HG03469 (cell line): Measurements from ENCODE around the gene CHST9.
"Not testable (repeated sequence)": the region's sequence is repeated elsewhere in the genome, so short reads cannot be mapped to it uniquely, and the experiment has no call there.

ENCODE experiments used
- ATAC-seq: cut with Tn5 transposase; IDR thresholded peaks from one replicate; pipeline ENCODE4 v1.9.1; 2021; ENCODE audit warnings: mild to moderate bottlenecking, moderate library complexity, moderate number of reproducible peaks; ENCODE audit not compliant: unreplicated experiment

CHST9 gene

DNA sequence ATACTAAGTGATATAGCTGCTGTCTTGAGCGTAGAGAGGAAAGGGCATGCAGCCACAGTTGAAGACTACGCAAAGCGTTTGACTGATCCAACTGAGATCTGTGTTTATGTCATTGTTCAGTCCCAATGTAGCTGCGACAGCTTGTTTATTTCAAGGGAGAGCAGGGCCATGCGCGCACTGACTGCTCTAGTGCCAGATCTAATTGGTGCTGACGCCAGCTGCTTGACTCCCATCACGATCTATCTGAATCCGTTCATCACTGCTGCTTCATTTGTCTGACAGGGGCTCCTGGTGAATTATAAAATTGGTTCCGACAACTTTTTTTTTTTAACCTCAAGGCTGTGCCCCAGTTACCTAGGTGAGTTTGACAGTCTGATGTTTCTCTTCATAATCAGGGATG, 75.7 kb downstream of the CHST9 start:
- no peak for ATAC-seq

DNA sequence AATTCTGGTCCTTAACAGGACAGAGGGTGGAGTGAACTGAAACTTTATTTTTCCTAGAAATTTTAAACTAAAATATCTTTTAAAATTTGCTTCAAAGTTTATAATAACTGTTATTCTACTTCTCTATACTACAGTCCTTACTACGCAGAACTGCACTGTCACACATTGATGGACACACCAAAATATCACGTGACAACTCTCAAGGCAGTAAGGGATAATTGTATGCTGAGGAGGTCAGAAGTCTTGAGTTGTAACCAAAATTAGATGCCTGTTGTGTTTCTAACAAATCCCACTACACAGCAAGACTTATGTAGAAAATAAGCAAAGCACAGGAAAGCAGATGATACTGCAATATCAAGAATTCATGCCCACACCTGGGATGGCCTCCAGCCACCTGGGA, 76.3 kb downstream of the CHST9 start:
- no peak for ATAC-seq

DNA sequence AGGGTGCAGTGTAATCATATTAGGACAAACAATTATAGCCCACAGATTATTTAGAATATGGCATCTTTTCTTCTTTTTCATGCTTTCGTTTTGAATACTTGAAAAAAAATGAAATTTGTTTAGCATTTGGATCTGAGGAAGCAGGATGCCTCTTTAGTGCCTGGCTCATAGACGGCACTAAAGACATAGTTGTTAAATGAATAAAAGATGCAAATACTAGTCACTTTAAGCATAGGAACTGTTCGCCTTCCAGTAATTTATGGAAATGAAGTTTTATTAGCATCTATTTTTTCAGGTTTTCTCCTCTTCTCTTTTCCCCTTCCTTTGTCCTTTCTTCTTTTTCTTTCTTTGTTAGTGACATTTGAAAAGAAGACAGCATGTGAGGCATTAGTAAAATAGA, 80.4 kb downstream of the CHST9 start:
- no peak for ATAC-seq

DNA sequence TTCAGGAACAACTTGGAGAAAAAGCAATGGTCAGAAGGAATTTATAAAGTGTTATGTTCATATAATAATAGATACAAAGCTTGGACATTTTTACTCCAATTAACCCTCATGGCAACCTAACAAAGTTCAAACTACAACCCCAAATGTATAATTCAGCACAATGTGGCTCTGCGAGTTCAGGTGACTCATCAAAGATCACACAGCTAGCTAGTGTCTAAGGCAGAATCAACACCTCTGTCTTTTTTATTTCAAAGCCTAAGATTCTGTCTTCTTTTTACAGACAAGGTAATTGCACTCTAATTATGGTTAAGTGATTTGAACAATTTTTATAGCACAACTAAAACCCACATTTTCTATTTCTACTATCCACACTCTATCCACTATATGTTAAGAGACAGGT, 90.5 kb downstream of the CHST9 start:
- ATAC-seq: no peak

DNA sequence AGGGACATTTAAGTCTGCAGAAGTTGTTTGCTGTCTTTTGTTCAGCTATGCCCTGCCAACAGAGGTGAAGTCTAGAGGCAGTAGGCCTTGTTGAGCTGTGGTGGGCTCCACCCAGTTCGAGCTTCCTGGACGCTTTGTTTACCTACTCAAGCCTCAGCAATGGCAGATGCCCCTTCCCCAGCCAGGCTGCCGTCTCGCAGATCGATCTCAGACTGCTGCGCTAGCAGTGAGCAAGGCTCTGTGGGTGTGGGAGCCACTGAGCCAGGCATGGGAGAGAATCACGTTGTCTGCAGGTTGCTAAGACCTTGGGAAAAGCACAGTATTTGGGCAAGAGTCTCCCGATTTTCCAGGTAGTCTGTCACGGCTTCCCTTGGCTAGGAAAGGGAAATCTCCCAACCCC, 91.8 kb downstream of the CHST9 start:
- ATAC-seq: not testable (repeated sequence)

DNA sequence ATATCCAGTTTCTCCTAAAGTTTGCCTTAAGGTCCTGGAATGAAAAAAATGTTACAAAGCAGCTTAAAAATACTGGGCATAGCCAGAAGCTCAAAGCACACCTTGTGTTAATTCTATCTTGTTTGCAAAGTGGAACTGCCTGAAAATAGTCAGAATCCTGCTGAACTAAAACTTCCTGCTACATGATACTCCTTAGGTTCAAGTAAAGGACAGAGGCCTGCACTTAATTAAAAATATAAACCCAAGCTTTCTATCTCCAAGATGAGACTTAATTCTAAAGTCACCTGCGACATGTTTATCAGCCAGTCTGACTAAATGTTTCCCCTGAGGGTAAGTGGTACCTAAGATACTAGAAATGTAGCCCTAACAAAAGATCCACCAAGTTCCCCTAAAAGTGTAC, 103.4 kb downstream of the CHST9 start:
- no peak for ATAC-seq

DNA sequence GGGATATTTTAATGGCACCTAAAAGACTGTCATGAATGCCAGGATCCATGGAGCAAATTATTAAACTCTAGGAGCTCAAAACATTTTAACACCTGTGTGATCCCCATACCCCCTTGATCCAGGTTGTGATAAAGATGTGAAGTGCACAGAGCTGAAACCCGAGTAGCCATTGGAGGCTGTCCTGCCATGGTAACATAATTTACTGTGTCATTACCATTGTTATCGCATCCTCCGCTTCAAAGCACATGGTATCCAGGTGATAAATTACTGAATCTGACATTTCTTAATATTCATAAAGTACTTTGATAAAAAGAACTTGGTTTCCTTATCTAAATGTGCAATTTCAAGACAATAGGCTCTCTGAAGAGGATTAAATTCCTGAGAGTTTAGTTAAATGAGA, 109.3 kb downstream of the CHST9 start:
- no peak for ATAC-seq

DNA sequence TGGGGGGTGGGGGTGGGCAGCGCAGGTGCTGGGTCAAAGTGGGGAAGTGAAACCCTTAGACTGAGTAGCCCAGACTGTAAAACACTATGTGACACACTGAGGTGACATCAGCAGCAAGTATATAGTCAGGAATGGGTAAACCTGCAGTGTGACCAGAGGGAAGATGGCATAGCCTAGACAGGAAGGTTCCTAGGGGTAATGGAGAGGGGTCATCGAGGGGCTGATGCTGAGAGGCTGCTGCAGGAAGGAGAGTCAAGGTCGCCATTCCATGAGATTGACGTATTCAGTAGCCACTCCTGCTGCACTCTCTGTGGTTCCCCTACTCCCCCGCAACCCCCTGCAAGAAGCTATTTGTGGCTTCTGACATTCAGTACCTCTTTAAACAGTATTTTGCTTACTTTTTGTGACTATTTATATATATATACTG, 111.7 kb downstream of the CHST9 start:
- peak; percentile 98 for ATAC-seq

DNA sequence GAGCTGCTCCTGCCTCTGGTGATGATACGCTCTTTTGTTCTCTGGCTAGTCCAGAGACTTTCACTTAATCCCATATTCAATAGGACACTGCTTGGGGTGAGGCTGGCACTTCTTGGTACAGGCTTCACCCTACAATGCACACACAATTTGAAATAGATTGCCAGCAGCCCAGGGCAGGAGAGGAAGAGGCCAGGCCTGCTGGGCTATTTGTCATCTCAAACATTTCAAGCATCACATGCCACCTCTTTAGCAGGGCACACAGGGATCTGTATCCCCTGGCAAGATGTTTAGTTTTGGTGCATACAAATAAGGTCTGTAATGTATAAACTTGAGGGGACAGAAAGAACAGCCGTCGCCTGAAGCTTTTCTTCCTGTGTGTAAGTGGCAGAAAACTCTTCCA, 120.4 kb downstream of the CHST9 start:
- no peak for ATAC-seq

DNA sequence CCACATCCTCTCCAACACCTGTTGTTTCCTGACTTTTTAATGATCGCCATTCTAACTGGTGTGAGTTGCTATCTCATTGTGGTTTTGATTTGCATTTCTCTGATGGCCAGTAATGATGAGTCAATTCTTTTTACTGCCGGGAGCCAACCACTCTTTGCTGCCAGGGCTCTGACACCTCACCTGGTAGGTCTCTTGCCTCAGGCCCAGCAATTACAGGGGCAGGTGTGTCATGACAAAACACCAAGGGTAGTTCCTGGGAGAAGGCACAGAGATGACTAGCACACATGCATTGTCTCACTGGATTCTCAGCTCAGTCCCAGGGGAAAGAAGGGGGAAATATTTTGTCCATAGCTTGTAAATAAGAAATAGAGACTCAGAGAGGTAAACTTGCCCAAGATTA, 122.3 kb downstream of the CHST9 start:
- no peak for ATAC-seq

DNA sequence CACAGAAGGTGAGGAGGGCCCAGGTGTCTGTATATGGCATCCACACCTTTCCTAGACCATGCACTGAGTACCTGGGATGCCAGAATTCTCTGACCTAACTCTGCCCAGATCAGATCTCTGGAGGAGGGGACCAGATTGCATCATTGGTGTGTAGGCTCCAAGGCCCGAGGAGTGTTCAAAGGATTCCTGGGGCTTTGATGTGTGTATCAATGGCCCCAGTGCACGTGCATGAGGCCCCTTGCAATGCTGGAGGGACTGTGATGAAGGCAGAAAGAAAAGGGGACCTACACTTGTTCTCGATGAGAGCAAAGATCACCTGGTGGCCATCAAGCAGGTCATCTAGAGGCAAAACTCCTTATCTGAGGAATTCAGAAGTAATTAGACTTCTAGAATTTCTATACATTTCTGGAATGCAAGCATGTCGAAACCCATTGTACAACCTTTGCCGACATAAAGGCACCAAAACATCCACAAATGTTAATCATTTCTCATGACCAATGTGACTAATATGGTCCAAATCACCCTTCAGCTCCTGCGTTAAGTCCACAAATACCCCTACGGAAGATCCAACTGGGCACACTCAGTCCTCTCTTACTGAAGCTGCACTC, 123.5 kb downstream of the CHST9 start:
- ATAC-seq: no peak

DNA sequence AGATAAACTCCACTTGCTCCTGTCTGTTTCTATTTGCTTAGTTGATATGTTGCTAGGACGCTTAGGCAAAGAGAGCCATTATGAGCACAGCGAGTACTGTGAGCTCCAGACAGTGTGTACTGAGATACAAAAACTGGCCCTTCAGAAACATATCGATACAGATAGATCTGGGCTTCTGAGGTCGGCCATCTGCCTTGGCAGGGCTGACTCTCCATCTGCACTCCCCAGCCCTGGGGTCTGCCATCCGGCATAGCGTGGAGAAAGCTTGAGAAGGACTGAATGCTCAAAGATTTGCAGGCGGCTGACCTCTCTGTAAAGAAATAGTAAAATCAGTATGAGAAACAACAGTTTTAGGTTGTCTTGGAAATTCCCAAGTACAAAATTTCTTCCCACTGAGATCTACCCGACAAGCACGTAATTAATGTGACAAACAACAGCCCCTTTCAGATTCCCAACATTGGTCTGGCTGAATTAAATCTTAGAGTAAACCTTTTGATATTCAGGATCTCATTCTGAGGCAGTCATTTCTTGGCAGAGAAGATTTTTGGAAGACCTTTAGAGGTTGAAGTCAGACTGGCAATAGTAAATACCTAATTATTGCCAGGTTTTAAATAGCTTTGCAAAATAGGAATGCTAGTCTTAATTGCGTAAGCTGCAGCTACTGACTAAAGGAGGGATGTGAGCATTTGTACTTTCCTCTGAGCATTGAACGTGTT, 127.4 kb downstream of the CHST9 start:
- no peak for ATAC-seq

DNA sequence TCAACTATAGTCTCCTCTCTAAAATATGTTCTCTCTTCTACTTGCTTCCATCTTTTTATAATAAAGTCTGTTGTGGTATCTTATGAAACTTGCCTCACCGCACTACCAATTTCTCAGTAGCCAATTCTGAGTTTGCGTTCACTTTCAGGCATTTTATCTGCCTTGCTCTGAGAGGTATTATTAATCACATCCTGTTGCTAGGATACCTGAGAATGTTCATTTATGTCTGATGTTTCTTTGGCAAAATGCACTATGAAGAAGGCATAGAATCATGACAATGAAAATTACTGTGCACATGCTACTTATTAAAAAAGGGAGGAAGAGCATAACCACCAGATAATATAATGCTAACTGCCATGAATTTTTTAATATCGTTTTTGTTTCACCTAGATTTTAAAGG, 130.2 kb downstream of the CHST9 start:
- no peak for ATAC-seq

DNA sequence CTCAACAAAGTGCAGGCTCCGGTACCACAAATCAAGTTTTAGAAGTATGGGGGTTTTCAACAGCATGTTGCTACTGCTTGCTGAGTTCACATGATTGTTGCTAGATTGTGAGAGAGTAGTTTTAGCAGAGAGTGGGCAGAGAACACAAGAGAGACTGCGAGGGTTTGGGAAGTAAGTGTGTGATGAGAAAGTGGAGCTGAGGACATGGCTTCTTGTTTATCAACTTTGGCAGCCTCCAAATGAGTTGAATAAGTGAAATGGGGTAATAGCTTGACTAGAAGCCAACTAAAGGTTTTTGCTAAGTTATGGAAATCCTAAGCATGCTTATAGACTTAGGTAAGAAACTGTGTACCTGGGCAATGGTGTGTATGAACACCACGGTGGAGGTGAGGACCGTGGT, 135.1 kb downstream of the CHST9 start:
- no peak for ATAC-seq

DNA sequence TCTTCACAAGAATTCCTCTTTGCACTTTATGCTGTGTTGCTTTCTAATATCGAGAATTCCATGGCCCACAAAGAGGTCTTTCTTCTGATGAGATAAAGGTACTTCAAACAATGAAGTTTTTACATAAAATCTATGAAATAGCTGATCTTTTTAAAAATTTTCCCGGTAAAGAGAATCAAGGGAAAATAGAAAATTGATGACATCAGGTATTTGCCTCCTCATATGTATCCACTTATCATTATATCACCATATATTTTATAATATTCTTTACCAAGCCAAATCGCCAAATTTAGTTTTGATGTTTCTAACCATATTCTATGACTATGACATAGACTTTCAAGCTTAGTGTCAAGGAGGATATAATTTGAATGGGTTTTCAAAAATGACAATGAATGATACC, 139.8 kb downstream of the CHST9 start:
- no peak for ATAC-seq

DNA sequence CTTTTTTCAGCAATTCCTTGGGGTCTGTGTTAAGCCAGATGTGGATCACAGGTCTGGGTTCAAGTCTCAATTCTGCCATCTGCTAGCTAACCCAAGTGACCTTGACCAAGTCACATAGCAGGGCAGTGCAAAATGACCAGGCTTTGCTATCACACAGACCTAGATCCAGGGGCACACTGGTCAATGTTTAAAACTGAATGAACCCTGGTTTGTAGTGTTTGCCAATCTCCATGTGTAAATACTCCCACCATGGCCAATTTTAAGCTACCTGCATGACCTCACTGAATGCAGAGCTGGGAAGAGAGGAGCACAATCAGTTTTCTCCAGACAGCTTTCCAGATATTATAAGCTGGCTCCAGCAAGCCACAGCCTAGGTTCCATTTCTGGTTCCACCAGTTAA, 142.9 kb downstream of the CHST9 start:
- no peak for ATAC-seq

DNA sequence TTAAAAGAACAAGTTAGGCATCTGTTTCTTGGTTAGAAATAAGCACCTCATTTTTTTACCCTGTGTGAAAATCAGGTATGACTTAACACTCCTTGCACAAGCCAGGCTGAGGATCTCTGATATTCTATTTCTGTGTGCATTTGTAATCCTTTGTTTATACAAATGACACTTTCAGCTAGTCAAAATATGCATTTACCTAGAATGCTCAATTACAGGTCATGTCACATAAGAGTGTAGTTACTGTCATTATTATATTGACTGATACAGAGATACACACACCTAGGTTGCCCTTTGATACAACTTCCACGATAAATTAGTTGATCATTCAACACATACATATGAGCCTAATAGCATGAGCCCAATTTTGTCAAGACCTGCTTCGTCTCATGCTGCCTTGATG, 144.3 kb downstream of the CHST9 start:
- ATAC-seq: no peak

DNA sequence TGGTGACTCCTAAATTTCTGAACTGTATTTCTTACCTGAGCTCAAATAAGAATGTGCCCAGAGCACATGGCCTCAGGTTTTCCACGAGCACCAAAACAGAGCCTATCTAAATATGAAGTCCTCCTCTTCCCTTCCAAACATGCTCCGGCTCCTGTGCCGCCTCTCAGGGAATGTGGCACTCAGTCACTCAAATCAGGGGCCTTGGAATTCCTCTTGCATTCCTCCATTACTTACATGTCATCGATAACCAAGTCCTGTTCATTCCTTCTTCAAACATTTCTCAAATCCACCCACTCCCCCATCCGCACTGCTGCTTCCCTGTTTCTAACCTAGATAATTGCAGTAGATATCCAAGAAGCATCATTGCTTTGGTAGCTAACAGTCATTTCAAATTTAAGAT, 151.4 kb downstream of the CHST9 start:
- ATAC-seq: no peak

DNA sequence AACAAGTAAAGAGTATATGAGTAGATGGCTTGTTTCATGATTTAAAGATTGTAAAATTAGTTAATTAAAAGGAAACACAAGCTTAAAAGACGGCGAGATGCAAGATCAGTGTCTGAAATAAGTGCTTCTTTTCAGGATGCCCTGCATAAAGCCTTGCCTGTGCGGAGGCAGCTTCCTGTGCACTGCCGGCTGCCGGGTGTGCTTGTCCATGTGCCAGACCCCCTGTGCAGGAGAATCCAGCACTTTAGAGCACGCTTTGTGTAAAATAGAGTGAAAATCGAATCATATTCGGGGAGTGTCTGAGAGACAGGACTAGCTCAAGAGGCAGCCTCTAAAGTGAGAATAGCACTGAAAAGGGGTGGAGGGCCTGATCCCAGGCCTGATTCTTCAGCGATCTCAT, 154.7 kb downstream of the CHST9 start:
- no peak for ATAC-seq

DNA sequence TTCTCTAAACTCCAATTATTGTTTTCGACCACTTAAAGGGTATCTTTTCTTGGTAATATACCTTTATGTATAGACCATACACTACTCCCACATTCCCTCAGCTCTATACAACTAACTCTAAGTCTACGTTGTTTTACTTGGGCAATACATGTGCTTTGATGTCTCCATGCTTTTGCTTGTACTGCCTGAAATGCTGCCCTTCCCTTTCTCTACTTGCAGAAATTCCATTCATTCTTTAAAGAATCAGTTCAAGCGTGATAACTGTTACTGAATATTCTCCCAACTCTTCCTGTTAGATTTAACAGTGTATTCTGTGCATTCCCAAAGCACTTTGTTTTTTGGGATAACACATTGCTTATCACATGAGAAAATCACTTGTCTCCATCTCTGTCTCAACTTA, 162.6 kb downstream of the CHST9 start:
- ATAC-seq: no peak

DNA sequence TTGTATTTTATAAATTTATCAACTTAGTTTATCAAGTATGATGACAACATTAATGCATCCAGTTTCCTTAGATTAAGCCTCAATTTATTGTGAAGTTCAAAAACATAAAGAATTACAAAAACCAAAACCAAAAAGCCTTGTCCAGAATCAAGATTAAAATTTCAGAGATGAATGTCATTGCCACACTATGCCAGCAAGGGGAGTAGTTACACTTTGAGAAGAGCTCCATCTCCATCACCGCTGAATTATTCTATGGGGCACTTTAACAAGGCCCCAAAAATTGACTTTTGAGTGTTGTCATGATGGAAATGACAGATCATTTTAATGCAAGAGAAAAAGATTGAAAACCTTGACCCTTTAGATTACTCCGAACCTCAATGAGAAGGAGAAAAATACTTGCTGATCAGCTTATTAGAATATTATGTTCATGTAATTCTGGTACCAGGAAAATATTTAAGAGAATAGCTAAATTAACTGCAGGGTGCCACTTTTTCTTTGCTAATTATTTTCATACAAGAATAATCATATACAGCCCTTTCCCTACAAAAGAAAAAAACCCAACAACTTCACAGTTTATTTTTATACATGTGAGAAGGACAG, 167.1 kb downstream of the CHST9 start:
- ATAC-seq: no peak

DNA sequence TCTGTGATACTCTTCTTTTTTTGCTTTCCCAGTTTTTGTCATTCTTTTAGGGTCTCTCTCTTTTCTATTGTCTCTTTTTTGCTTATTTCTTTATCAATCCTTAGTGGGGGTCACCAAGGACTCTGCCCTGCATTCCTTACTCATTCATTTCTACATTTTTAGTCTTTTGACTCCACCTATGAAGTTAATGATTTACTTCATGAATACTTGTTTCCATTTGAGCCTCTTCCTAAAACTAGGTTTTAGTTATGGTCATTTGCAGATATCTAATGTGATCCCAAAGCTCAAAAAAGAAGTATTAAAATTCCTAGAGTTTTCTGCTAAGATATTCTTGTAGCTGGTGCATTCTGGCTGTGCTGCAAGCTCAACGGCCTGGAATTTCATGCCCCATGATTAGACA, 170.3 kb downstream of the CHST9 start:
- ATAC-seq: no peak

DNA sequence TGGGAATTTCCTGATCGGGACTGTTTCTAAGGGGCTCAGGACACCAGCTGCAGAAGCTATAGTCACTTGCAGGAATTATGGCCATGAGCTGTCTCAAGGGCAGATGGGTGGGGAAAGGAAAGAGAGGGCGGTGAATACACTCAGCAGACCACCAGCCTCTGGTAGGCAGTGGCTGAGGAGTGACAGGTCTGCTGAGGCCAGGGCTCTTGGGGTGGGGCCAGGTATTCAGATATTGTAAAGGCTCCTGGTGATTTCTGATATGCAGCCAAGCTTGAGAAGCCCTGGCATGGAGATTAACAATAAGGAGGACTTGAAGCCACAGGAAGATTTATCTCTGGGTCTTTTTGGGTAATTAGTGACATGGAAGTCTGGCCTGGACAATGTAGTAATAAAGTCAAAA, 174.3 kb downstream of the CHST9 start:
- no peak for ATAC-seq
